ENCODE results near the gene UBE2J2.

DNA sequence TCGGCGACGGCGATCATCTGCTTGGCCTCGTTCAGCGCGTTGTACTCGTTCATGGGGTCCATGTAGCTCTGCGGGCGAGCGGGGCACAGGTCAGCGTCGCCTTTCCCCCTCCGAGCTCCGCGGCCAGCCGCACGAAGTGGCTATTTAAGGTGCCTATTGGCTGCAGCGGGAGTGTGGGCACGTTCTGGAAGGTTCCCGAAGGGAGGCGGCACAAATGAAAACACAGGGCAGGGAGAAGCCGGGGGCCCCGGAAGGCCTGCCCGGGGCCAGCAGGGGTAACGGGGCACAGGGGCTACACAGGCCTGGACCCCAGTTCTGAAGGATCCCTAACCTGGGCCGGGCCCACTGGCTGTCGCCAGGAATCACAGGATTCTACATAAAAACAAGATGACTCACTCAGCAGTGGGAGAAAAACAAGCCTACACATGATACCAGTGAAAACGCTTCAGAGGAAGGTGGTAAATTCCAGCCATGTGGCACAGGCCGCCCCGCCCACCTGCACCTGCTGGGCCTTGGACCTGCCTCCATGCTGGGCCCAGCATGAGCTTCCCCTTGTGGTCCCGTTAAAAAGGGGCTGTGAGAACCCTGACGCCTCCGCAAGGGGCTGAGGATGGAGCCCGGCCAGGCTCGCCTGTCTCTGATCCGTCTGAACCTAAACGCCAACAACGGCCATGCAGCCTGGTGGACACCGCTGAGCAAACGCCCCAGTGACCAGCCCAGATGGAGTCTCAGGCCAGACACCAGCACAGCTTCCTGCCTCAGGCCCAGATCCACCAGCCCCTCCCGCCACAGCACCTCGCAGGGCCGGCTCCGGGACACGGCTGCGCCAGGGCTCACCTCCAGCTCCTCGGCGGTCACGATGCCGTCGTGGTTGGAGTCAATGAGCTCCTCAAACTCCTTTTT, 55.8 kb downstream of the UBE2J2 start:
- TF ChIP-seq EZH2 (IDR thresholded peaks at IDR 0.05; ENCODE audit: insufficient read depth, poor library complexity, severe bottlenecking) (no peak), EZH2phosphoT487 (IDR thresholded peaks at IDR 0.05; ENCODE audit: insufficient read depth, low read depth) (no peak)
